ENCODE results near the gene MAP1LC3B.
"Not testable (repeated sequence)": the region's sequence is repeated elsewhere in the genome, so short reads cannot be mapped to it uniquely, and the experiment has no call there.

The MAP1LC3B gene

GRCh38 chr16:87358250-87358649 lies 33.9 kb upstream of the MAP1LC3B start:
- Histone ChIP-seq H3K27ac (peak overlapping the region; percentile 86), H3K4me3 (ENCODE audit: low read depth, low read length) (no peak overlapping the region), H3K27me3 (ENCODE audit: insufficient read depth, low read depth, severe bottlenecking) (no peaks in the 10 kb centered on the region), H3K9me3 (ENCODE audit: severe bottlenecking) (no peaks in the 10 kb centered on the region), H3K36me3 (peaks cover 31% of the 10 kb centered on the region)
- no peak for TF ChIP-seq CTCF (IDR thresholded peaks at IDR 0.05; ENCODE audit: low read depth, low read length)
- DNase-seq, result no peak

- Histone ChIP-seq H3K27ac (peak overlapping the region; percentile 86), H3K36me3 (peaks cover 31% of the 10 kb centered on the region), H3K9me3 (ENCODE audit: severe bottlenecking) (no peaks in the 10 kb centered on the region), H3K4me3 (ENCODE audit: low read depth, low read length) (no peak overlapping the region), H3K27me3 (ENCODE audit: insufficient read depth, low read depth, severe bottlenecking) (no peaks in the 10 kb centered on the region)
- DNase-seq, result peak; percentile 84
- TF ChIP-seq CTCF (IDR thresholded peaks at IDR 0.05; ENCODE audit: low read depth, low read length), result no peak
Observed at GRCh38 chr16:87358696-87359095, 33.4 kb upstream of the MAP1LC3B start.

GRCh38 chr16:87359121-87359520 lies 33.0 kb upstream of the MAP1LC3B start:
- Histone ChIP-seq H3K36me3 (peaks cover 31% of the 10 kb centered on the region), H3K9me3 (ENCODE audit: severe bottlenecking) (no peaks in the 10 kb centered on the region), H3K4me3 (ENCODE audit: low read depth, low read length) (no peak overlapping the region), H3K27ac (peak overlapping the region; percentile 86), H3K27me3 (ENCODE audit: insufficient read depth, low read depth, severe bottlenecking) (no peaks in the 10 kb centered on the region)
- peak; percentile 25 for DNase-seq
- TF ChIP-seq CTCF (IDR thresholded peaks at IDR 0.05; ENCODE audit: low read depth, low read length), result peak; percentile 7; the same call in 1 of the 2 replicates

- Histone ChIP-seq H3K27ac (no peak overlapping the region), H3K36me3 (peaks cover 31% of the 10 kb centered on the region), H3K4me3 (ENCODE audit: low read depth, low read length) (no peak overlapping the region), H3K27me3 (ENCODE audit: insufficient read depth, low read depth, severe bottlenecking) (no peaks in the 10 kb centered on the region), H3K9me3 (ENCODE audit: severe bottlenecking) (no peaks in the 10 kb centered on the region)
- TF ChIP-seq CTCF (IDR thresholded peaks at IDR 0.05; ENCODE audit: low read depth, low read length), result no peak
- no peak for DNase-seq
Observed at GRCh38 chr16:87360862-87361610, 31.1 kb upstream of the MAP1LC3B start.

- no peak for TF ChIP-seq CTCF (IDR thresholded peaks at IDR 0.05; ENCODE audit: low read depth, low read length)
- H3K27me3 ChIP-seq (ENCODE audit: insufficient read depth, low read depth, severe bottlenecking), result no peaks in the 10 kb centered on the region
- H3K9me3 ChIP-seq (ENCODE audit: severe bottlenecking), result no peaks in the 10 kb centered on the region
- DNase-seq, result no peak
- no peak overlapping the region for H3K4me3 ChIP-seq (ENCODE audit: low read depth, low read length)
- H3K36me3 ChIP-seq, result peaks cover 30% of the 10 kb centered on the region
- no peak overlapping the region for H3K27ac ChIP-seq
Observed at GRCh38 chr16:87361916-87362619, 30.1 kb upstream of the MAP1LC3B start.

- not testable (repeated sequence) for H3K4me3 ChIP-seq (ENCODE audit: low read depth, low read length); H3K27me3 ChIP-seq (ENCODE audit: insufficient read depth, low read depth, severe bottlenecking); DNase-seq; H3K9me3 ChIP-seq (ENCODE audit: severe bottlenecking)
- H3K27ac ChIP-seq, result peak overlapping the region; percentile 67
- H3K36me3 ChIP-seq, result peaks cover 26% of the 10 kb centered on the region
Observed at GRCh38 chr16:87362828-87363559, 29.1 kb upstream of the MAP1LC3B start.
